ENCODE data around the gene PSMA6. TPM values are rescaled to one million over a fixed set of nuclear protein-coding genes. Genes with fewer than 3 reads are reported as not detected.
A peak's percentile ranks its signal among the peaks of the same experiment; 100 is the strongest.
"Not testable (repeated sequence)": the region's sequence is repeated elsewhere in the genome, so short reads cannot be mapped to it uniquely, and the experiment has no call there.

The PSMA6 gene
- total RNA-seq, 2 donors from 2014 or later, result 138 to 171 TPM

DNA sequence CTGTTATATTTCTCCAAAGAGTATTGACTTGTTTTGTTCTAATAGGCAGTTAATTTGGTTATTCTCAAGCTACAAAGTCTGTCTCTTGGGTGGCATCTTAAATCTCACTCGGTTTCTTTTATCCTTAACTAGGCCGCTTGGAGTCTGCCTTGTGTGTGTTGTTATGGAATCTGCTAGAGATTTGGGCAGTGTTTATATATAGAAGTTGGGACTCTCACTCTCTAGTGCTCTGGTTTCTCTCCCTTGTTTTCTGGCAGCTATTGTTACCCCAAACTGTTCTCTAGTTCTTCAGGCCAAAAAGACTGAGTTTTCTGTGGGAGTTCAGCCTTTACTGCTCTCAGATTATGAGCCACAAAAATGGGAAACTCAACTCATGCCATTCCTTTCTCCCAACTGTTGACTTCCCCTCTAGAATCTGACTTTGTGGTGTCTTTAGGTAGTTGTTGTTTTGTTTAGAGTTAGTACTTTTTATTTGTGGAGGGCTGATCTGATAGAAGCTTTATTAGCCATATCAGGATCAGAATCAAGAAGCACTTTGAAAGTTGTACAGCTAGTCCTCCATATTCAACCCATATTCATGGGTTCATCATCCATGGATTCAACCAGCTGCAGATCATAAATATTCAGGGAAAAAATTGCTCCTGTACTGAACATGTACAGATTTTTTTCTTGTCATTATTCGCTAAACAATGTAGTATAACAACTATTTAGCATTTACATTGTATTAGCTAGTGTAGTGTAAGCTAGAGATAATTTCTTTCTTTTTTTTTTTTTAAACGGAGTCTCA lies 11.2 kb downstream of the PSMA6 start:
- ATAC-seq (no peak), DNase-seq (no peak)
- intact Hi-C loops (cut with DNase I, micrococcal nuclease), result no loop called here

DNA sequence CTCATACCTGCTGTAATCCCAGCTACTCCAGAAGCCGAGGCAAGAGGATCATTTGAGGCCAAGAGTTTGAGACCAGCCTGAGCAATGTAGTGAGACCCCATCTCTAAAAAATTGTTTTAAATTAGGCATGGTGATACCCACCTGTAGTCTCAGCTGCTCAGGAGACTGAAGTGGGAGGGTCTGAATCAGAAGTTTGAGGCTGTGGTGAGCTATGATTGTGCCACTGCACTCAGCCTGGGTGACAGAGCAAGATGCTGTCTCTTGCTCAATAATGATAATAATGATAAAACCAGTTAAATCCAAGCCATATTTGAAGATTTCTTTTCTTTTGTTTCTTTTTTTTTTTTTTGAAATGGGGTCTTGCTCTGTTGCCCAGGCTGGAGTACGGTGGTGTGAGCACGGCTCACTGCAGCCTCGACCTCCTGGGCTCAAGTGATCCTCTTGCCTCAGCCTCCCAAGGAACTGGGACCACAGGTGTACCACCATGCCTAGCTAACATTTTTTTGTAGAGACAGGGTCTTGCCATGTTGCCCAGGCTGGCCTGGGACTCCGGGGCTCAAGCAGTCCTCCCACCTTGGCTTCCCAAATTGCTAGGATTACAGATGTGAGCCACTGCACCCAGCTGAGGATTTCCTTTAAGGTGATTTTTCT lies 12.8 kb downstream of the PSMA6 start:
- intact Hi-C loops (cut with DNase I, micrococcal nuclease), result no loop called here

DNA sequence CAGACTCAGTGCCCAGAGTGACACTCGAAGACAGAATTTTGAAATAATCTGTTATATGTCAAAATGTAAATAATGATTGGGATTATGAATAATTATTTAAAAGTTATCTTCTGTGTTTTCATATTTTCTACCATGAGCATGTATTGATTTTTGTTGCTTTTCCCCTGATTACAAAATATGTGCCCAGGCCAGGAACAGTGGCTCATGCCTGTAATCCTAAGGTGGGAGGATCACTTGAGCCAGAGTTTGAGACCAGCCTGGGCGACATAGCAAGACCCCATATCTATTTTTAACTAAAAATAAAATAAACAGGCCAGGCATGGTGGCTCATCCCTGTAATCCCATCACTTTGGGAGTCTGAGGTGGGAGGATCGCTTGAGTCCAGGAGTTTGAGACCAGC lies 13.5 kb downstream of the PSMA6 start:
- ATAC-seq, result no peak
- intact Hi-C loops (cut with DNase I, micrococcal nuclease), result no loop called here

More for the DNA sequence above, 12.8 kb downstream of the PSMA6 start:
- ATAC-seq, result no peak
- no peak for DNase-seq

DNA sequence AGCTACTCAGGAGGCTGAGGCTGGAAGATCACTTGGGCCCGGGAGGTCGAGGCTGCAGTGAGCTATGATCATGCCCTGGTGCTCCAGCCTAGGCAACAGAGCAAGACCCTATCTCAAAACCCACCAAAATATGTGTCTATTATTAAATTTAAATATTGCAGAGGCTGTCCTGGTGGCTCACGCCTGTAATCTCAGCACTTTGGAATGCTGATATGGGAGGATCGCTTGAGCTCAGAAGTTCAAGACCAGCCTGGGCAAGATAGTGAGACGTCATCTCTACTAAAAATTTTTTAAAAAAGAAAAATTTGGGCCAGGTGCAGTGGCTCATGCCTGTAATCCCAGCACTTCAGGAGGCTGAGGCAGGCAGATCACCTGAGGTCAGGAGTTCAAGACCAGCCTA lies 13.9 kb downstream of the PSMA6 start:
- no peak for ATAC-seq
- intact Hi-C loops (cut with DNase I, micrococcal nuclease), result no loop called here
- no peak for DNase-seq

More for the DNA sequence above, 13.5 kb downstream of the PSMA6 start:
- no peak for DNase-seq

DNA sequence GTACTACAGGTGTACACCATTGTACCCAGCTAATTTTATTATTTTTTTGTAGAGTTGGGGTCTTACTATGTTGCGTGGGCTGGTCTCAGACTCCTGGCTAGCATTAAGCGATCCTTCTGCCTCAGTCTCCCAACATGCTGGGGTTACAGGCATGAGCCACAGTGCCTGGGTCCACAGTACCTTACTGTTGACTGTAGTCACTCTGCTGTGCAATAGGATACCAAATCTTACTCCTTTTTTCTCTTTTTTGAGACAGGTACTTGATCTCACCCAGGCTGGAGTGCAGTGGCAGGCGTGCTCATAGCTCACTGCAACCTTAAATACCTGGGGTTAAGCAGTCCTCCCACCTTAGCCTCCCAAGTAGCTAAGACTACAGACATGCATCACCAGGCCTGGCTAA lies 25.6 kb downstream of the PSMA6 start:
- DNase-seq (no peak), ATAC-seq (no peak)
- intact Hi-C loops (cut with DNase I, micrococcal nuclease), result no loop called here

DNA sequence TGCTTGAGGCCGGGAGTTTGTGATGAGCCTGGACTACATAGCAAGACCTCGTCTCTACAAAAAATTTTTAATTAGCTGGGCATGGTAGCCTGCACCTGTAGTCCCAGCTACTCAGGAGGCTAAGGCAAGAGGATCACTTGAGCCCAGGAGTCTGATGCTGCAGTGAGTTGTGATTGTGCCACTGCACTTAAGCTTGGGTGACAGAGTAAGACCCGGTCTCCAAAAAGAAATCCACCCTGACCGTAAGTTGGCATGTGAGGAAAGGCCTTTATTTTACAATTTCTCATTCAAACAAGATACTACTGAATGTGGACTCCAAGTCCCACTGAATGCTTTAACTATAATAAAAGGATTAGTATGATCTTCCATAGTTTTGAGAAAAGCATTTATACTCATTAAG lies 27.3 kb downstream of the PSMA6 start:
- DNase-seq, result no peak
- no peak for ATAC-seq
- intact Hi-C loops (cut with DNase I, micrococcal nuclease), result no loop called here

DNA sequence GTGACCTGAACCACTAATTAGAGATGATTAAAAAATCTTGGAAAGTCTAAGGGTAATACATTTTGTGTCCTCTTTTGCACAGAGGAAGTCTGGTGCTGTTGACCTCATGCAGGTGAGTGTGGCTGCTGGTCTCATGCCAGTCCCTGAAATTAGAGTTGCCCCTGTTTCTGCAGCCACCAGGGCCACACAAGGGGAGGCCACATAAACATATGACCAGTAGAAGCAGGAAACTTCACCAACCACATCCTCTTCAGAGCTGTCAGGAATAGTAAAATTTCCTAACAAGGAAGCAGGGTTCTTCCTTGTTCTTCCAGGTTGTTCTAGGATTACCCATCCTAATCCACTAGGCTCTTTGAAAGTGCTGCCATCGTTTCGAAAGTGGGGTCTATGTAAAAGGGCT lies 28.3 kb downstream of the PSMA6 start:
- intact Hi-C loops (cut with DNase I, micrococcal nuclease), result no loop called here
- ATAC-seq, result peak; percentile 56
- DNase-seq, result no peak

DNA sequence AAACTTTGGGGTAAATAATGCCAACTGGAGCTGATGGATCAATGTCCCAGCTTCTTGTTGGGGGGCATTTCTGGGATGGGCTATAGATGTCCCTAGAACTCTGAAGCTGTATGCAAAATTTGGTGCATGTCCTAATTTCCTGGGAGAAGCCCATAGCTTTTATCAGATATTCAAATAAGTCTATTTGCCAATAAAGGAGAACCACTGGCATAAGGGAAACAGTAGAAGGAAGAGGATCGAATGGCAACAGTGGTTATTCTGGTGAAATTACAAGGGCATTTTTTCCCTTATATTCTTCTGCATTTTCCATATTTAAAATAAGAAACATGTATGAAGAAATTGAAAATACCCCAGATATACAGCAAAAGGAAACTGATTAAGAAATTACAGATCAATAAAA lies 34.2 kb downstream of the PSMA6 start:
- DNase-seq, result no peak
- ATAC-seq, result no peak
- intact Hi-C loops (cut with DNase I, micrococcal nuclease), result no loop called here

DNA sequence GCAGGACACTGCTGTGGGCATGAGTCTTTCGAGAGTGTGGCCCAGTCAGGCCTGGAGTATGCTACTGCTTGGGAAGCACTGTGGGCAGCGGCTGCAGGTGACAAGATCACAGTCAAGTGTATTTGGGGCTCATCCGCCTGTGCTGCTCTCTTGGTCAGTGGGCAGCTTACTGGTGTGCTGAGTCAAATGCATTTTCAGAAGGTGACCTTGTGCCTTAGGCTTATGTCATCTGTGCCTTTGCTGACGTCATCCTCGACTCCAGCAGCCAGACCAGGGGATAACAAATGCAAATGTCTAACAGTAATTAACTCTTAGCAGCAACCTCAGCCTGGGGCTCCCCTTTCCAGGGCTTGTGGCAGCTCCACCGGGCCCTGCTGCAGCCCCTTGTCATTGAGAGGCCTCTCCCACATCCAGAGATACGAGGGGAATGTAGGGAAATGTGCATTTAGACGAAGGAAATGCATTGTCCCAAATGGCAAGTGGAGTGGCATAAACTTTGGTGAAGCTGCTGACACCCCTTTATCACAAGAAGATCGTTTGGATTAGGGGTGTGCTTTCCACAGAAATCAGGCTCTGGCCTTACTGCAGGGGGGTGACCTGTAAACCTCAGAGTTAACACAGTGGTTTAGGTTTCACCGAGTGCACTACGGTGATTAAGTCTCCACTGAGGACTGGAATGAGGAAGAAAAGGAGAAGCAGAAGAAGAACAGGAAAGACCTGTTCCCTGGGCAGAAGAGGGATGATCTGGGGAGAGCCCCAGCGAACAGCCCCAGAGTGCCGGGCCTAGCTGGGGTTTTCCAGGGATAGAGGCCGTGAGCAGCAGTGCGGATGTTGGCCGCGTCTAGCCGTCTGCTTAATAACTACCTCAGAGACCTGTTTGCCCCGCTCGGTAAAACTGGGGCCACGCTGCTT lies 39.7 kb downstream of the PSMA6 start:
- DNase-seq (peak; percentile 72 to 81), ATAC-seq (peak; percentile 50)
- intact Hi-C loops (cut with DNase I, micrococcal nuclease), result no loop called here

DNA sequence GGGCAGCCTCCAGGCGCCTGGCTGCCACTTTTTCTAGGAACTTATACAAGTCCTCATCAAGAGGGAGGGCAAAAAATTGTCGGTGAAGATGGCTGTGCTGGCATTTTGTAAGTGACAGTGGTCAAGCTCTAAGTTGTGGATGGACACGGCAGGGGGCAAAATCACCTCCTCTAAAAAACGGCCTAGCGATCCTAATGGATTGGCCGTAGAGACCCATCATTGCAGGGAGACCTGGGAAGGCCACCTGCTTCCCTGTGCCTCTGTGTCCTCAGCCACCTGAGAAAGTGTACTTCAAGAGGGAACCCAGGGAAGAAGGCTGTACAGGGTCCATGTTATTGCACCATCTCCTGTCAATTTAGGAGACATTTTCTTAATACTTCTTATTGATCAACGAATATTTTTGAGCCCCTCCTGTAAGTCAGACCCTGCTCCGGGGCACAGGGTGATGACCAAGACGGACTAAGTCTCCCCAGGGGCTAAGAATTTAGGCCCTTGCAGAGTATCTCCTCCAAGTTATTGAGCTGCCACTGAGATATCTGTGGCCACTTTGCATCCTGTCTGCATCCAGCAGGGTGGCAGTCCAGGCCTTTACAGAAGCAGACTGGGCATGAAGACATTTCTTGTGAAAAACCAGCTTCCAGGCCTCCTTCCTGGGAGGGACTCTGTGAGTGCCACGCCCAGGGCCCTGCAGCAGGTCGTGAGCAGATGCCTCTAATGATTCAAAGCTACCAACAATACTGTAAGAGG lies 40.5 kb downstream of the PSMA6 start:
- intact Hi-C loops (cut with DNase I, micrococcal nuclease), result no loop called here
- DNase-seq (peak; percentile 76 to 81), ATAC-seq (peak; percentile 29)

DNA sequence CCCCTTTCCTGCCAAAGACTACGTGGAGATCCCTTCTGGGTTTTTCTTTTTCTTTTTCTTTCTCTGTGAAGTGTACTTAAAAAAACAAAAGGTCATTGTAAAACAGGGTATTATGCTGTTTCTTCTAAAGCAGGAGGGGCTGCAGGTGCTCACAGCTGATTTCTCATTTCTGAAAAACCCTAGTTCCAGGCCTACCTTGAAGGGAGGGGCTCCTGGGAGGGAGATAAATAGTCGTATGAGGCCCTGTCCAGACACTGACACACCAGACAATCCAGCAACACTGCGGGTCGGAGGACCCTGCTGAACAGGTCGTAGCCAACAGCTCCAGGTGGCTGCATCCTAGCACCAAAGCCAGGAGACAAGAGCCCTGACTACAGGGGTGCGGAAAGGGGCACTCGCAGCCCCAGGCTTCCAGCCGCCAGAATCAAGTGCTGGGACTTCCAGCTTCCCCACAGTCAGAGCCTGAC lies 41.1 kb downstream of the PSMA6 start:
- ATAC-seq (no peak), DNase-seq (peak in 1 of 2 donors; percentile 33)
- intact Hi-C loops (cut with DNase I, micrococcal nuclease), result no loop called here

DNA sequence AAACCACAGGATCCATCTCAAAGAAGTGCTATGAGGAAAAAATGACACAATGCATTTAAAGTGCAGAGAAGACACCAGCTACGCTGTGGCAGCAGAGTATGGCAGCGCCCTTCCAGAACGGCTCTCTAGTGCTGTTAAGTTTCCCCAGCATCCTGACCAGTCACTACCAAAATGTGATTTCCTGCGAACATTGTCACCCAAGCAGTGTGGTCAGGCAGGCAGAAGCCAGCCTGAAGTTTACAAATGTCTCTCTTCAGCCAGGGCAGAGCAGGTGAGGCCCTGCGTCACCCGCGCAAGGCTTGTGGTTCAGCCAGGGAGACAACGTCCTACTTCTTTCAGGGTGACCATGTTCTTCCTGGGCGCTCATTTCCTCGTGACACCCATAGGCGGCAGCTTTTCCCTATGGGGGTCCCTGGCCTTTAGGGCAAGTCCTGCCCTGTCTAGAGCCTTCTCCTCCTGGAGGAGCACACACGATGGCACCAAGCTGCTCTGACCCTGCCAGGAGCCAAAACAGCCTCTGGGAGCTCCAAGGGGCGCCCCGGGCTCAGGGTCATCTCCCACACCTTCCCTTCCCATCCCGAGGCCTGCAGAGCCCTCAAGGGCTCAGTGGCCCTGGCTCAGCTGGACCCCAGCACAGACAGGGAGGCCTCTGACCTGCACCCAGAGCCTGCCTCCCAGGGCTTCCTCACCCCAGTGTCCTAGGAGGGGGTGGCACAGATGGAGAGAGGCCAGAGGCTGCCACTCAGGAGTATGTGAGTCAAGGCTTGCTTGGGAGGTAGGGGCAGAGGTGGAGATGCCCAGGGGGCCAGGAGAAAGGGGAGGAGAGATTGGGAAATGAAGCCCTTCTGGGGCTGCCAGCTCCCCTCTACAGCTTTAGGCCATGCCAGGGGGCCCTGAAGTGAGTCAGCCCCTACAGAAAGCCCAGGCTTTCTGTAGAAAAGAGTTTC lies 41.9 kb downstream of the PSMA6 start:
- intact Hi-C loops (cut with DNase I, micrococcal nuclease), result no loop called here
- no peak for ATAC-seq
- peak in 1 of 2 donors; percentile 32 for DNase-seq

DNA sequence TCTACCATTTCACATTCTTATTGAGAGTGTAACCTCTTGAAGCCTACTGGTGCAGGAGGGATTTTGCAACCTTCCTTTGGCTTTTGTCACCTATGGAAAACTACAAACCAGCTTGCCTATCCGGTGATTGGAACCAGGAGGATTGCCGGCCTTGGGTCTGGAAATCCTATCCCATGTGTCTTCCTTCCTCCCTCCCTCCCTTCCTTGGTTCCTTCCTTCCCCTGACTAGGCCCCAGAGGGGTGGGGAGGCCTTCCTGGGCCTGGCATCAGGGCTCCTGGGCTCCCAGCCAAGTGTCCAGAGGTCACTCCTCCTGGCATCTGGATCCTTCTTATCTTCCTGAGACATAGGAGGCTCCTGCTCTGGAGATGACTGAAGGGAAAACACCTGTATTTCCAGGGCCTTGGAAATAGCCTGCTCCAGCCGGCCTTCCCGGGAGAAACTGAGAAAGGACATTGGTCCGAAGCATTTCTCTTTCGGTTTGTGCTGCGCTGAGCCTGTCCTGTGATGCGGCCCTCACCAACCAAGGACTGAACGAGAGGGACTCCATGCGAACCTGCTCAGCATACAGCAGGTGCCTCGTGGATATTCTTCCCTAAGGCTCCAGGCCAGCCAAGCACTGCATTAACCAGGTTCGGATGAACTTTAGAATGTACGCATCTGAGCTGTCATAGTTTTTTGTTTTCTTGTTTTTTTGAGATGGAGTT lies 43.4 kb downstream of the PSMA6 start:
- DNase-seq (peak; percentile 95), ATAC-seq (peak; percentile 70)
- intact Hi-C loops (cut with DNase I, micrococcal nuclease), result no loop called here

DNA sequence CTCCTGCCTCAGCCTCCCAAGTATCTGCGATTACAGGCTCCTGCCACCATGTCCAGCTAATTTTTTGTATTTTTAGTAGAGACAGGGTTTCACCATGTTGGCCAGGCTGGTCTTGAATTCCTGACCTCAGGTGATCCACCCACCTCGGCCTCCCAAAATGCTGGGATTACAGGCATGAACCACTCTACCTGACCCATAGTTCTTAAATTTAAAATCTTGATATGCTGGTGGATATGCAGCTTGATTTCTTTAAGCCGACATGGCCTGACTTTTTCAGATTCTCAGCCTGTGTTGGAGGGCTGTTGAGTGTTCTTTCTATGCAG lies 44.0 kb downstream of the PSMA6 start:
- ATAC-seq; intact Hi-C loops (cut with DNase I, micrococcal nuclease); DNase-seq: not testable (repeated sequence)

DNA sequence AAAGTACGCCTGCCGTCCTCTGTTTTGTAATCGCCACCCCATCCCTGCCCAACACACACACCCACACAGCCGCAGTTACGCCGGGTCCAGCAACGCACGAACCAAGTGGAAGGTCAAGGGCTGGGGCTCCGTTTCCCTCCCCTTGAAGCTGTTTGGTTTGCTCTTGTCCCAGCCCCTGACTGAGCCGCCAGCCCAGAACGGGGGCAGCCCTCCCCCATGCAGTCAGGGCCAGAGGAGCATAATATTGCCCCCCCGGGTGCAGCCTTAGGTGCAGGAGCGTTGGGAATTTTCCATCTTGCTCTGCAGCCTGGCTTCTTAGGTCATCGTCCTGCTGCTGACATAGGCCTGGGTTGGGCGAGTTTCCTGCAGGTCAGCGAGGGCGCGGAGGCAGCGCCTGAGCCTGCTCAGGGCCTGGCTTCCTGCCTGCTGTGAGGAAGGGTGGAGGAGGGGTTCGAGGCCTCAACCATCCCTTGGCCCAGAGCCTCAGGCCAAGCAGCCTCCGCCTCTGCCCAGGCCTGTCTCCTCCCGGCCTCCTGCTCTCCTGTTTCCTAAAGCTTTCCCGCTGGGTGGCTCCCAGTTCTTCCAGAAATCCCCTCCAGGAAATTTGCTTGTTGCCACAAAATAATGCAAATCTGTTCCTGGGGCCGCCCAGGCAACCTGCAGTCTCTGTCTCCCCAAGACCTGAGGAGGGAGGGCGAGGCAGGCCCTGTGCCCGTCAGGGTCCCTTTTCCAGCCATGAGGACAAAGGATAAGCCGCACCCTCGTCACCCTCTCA lies 44.5 kb downstream of the PSMA6 start:
- peak; percentile 83 to 95 for DNase-seq
- intact Hi-C loops (cut with DNase I, micrococcal nuclease), result no loop called here
- ATAC-seq, result peak; percentile 59
